NCI-H510A treated with DMSO at 0.1 percent for 48 hours (cell line): ENCODE results near the gene MMUT.
A peak's percentile ranks its signal among the peaks of the same experiment; 100 is the strongest.
"Not testable (repeated sequence)": the region's sequence is repeated elsewhere in the genome, so short reads cannot be mapped to it uniquely, and the experiment has no call there.

Experiments used
- DNase-seq: peaks from one replicate; lab custom pipeline; 2025; lab: John Stamatoyannopoulos, UW

The MMUT gene

GRCh38 chr6:49416195-49416594 lies 46.9 kb downstream of the MMUT start:
- no peak for DNase-seq

- DNase-seq, result no peak
These were observed 47.7 kb downstream of the MMUT start for GRCh38 chr6:49415358-49415757.

GRCh38 chr6:49410564-49410963 lies 52.5 kb downstream of the MMUT start:
- no peak for DNase-seq

- peak; percentile 88 for DNase-seq
These were observed 53.0 kb downstream of the MMUT start for GRCh38 chr6:49409951-49410542.

GRCh38 chr6:49406250-49406970 lies 56.6 kb downstream of the MMUT start:
- DNase-seq, result no peak

GRCh38 chr6:49401063-49401462 lies 62.0 kb downstream of the MMUT start:
- no peak for DNase-seq

- DNase-seq, result not testable (repeated sequence)
These were observed 76.2 kb downstream of the MMUT start for GRCh38 chr6:49386667-49387508.

- no peak for DNase-seq
These were observed 78.1 kb downstream of the MMUT start for GRCh38 chr6:49384904-49385303.
